Left renal cortex interstitium (tissue), 4 donors: ENCODE results near the gene SORCS2. TPM values are rescaled to one million over a fixed set of nuclear protein-coding genes. Genes with fewer than 3 reads are reported as not detected.
"Not testable (repeated sequence)": the region's sequence is repeated elsewhere in the genome, so short reads cannot be mapped to it uniquely, and the experiment has no call there.

Experiments used
- DNase-seq, 4 donors: peaks; one replicate each; pipeline ENCODE4 v3.0.0-alpha.2; 2013; ENCODE audit warnings: low read depth in 4 of 4, low spot score in 2 of 4, missing footprints in 1 of 4
- polyA plus RNA-seq, 4 donors: library from polyadenylated mRNA; unstranded; fragments of 120-200 nt; gene quantifications; one replicate each; pipeline ENCODE4 v1.2.1, GENCODE V29; 2013; ENCODE audit not compliant: insufficient read length in 4 of 4

The SORCS2 gene
- polyA plus RNA-seq, 4 donors: 3.7 to 11.5 (median 8.4) TPM

GRCh38 chr4:7159923-7160322, 32.4 kb upstream of the SORCS2 start:
- no peak for DNase-seq

GRCh38 chr4:7160439-7160838, 31.9 kb upstream of the SORCS2 start:
- no peak for DNase-seq

- no peak for DNase-seq
These were observed 31.3 kb upstream of the SORCS2 start for GRCh38 chr4:7160951-7161440.

GRCh38 chr4:7161721-7162214, 30.6 kb upstream of the SORCS2 start:
- DNase-seq: no peak

GRCh38 chr4:7165056-7165873, 27.1 kb upstream of the SORCS2 start:
- not testable (repeated sequence) for DNase-seq

GRCh38 chr4:7165874-7166201, 26.5 kb upstream of the SORCS2 start:
- DNase-seq: no peak

- DNase-seq: no peak
These were observed 26.1 kb upstream of the SORCS2 start for GRCh38 chr4:7166237-7166636.

- no peak for DNase-seq
These were observed 25.2 kb upstream of the SORCS2 start for GRCh38 chr4:7166981-7167700.

GRCh38 chr4:7167706-7168105, 24.6 kb upstream of the SORCS2 start:
- DNase-seq: no peak

- no peak for DNase-seq
These were observed 24.2 kb upstream of the SORCS2 start for GRCh38 chr4:7168106-7168505.

GRCh38 chr4:7169134-7169533, 23.2 kb upstream of the SORCS2 start:
- no peak for DNase-seq

- DNase-seq: no peak
These were observed 22.3 kb upstream of the SORCS2 start for GRCh38 chr4:7170012-7170411.

GRCh38 chr4:7171191-7171900, 21.0 kb upstream of the SORCS2 start:
- DNase-seq: no peak

GRCh38 chr4:7172508-7172907, 19.8 kb upstream of the SORCS2 start:
- DNase-seq: no peak

GRCh38 chr4:7172946-7173345, 19.4 kb upstream of the SORCS2 start:
- no peak for DNase-seq

- DNase-seq: no peak
These were observed 18.4 kb upstream of the SORCS2 start for GRCh38 chr4:7173841-7174449.

GRCh38 chr4:7179158-7179557, 13.2 kb upstream of the SORCS2 start:
- DNase-seq: no peak

- DNase-seq: no peak
These were observed 11.4 kb upstream of the SORCS2 start for GRCh38 chr4:7180938-7181337.

GRCh38 chr4:7182616-7183015, 9.7 kb upstream of the SORCS2 start:
- no peak for DNase-seq

- no peak for DNase-seq
These were observed 9.2 kb upstream of the SORCS2 start for GRCh38 chr4:7183161-7183560.
